Measurements from ENCODE around the gene ZNF628. TPM values are rescaled to one million over a fixed set of nuclear protein-coding genes. Genes with fewer than 3 reads are reported as not detected.
"Not testable (repeated sequence)": the region's sequence is repeated elsewhere in the genome, so short reads cannot be mapped to it uniquely, and the experiment has no call there.

The ZNF628 gene
- polyA plus RNA-seq (2014; cell fraction: cytosol; rRNA removed): 0.89 and 0.93 TPM in 2 replicates
- polyA plus RNA-seq (2014; cell fraction: nucleus; rRNA removed): 0.79 and 1.1 TPM in 2 replicates

DNA sequence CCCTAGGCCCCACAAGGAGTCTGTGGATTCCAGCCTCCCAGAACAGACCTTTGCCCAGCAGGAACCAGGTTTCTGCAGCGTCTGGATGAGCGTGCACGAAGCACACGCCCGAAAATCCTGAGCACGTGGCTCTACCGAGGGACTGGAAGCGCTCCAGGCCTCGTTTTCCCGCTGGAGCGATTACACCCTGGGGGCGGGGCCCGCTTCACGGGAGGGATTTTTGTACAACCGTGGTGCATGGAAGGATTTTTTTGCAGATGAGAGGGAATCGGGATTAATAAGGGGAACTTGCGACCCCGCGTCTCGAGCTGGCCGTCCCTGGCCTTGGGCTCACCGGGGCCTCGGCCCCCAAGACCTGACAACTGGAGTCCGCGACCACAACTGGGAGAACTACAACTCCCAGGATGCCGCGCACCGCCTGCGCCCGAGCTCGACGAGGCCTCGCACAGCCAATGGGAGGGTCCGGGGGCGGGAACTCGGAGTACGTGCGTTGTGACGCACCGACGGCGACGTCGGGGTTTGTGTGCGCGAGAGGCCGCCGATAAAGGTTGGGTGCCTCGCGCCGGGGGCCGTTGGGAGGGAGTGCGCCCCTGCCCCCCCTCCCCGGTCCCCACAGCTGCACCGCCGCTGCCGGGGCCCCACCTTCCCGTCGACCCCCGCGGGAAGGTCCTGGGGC lies at the start of gene ZNF628:
TSS of gene ZNF628 (plus strand) at position 518 of the 676 bp plus-strand sequence. CDS start 3,294 bp downstream, outside the sequence.
- peak; percentile 92 for DNase-seq (ENCODE audit: low spot score)

DNA sequence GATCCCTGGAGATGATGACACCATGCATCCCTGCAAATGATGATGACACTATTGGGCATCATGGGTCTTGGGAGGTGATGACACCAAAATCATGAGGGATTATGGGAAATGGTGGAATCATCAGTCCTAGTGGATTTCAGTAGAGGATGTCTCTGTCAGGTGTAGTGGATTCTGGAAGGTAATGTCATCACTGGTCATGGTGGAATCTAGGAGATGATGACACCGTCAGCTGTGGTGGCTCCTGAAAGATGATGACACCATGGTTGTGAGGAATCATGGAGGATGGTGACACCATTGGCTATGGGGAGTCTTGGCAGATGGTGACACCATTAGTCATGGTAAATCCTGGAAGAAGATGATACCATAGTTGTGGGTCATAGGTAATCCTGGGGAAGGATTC lies 45.2 kb upstream of the ZNF628 start:
- DNase-seq (ENCODE audit: low spot score): no peak

DNA sequence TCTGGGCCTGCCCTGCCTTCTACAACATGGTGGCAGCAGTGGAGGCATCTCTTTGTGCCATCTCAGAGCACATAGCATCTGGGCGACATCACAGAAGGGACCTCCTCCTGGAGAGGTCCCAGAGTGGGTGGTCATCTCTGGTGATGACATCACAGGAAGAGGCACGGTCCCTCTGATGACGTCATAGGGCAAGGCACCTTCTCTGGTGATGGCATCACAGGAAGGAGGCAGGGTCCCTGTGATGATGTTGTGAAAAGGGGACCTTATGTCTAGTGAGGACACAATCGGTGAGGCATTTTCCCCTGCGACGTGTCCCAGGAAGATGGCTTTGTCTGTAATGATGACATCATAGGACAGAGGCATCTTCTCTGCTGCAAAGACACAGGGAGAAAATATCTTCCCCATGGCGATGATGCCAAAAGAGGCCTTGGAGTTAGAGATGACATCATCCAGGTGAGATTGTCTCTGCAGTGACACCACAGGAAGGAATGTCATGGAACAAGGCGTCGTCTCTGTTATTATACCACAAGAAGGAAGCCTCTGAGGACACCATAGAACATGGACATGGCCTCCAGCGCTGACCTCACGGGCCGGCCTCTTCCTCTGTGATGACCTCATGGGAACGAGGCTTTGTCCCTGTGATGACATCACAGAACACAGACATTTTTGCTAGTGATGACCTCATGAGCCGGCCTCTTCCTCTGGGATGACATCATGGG lies 44.0 kb upstream of the ZNF628 start:
- DNase-seq (ENCODE audit: low spot score): no peak

DNA sequence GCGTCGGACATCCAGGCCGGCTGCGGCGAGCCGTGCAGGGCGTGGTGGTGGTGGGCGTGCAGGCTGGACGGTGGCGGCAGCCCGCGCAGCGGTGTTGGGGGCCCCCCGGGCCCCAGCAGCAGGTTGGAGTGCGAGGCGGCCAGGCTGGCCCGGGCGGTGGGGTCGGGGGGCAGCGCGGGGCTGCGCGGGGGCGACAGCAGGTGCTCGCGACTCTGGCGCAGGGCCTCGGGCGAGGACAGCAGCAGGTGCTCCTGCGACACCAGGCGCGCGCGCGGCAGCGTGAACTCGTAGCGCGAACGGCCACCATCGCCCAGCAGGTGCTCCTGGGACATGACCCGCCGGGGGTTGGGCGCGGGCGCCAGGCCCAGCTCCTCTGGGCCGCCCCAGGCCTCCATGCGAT lies 43.1 kb upstream of the ZNF628 start:
- no peak for DNase-seq (ENCODE audit: low spot score)

DNA sequence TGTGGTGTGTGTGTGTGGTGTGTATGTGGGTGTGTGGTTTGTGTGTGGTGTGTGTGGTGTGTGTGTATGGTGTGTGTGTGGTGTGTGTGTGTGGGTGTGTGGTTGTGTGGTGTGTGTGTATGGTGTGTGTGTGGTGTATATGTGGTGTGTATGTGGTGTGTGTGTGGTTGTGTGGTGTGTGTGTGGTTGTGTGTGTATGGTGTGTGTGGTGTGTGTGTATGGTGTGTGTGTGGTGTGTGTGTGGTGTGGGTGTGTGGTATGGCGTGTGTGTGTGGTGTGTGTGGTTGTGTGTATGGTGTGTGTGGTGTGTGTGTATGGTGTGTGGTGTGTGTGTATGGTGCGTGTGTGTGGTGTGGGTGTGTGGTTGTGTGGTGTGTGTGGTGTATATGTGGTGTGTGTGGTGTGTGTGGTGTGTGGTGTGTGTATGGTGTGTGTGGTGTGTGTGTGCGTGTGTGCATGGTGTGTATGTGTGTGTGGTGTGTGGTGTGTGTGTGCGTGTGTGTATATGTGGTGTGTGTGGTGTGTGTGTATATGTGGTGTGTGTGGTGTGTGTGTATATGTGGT lies 42.0 kb upstream of the ZNF628 start:
- no peak for DNase-seq (ENCODE audit: low spot score)

DNA sequence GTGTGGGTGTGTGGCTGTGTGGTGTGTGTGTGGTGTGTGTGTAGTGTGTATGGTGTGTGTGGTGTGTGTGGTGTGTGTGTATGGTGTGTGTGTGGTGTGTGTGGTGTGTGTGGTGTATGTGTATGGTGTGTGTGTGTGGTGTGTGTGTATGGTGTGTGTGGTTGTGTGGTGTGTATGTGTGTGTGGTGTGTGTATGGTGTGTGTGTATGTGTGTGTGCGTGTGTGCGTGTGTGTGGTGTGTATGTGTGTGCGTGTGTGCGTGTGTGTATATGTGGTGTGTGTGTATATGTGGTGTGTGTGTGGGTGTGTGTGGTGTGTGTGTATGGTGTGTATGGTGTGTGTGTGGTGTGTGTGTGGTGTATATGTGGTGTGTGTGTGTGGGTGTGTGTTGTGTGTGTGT lies 41.4 kb upstream of the ZNF628 start:
- no peak for DNase-seq (ENCODE audit: low spot score)

GRCh38 chr19:55436847-55437246 lies 39.6 kb upstream of the ZNF628 start:
- no peak for DNase-seq (ENCODE audit: low spot score)

DNA sequence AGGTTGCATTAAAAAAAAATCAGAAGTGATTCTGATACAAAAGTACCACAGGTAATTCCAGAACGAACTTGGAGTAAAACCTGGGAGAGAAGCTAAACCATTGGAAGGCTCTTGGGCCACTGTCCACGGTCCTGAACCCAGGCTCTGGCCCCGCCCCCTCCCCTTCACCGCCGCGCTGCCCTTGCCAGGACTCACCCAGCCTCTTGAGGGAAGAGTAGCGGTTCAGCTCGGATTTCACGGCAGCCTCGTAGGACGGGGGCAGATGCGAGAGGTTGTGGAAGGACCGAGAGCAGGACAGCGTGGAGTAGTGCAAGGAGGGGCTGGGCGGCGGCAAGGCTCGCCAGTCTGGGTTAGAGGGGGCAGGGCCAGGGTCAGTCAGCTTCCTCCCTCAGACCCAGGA lies 39.0 kb upstream of the ZNF628 start:
- DNase-seq (ENCODE audit: low spot score): peak; percentile 29

DNA sequence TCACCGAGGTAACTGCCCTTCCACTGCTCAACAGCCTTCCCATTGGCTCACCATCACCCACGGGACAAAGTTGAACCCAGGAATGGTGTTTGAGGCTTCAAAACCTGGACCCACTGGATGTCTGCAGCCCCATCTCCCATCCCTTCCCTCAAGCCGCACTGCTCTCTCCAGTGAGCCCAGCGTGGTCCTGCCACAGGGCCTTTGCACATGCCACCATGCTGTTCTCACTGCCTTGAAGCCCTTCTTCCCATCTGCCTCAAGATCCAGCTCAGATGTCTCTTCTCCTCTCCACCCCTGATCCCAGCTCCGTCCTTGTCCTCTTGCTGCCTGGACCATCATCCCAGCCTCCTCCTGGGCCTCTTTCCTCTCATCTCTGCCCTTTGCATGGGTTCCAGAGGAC lies 37.4 kb upstream of the ZNF628 start:
- no peak for DNase-seq (ENCODE audit: low spot score)

GRCh38 chr19:55440411-55441105 lies 35.9 kb upstream of the ZNF628 start:
- no peak for DNase-seq (ENCODE audit: low spot score)

DNA sequence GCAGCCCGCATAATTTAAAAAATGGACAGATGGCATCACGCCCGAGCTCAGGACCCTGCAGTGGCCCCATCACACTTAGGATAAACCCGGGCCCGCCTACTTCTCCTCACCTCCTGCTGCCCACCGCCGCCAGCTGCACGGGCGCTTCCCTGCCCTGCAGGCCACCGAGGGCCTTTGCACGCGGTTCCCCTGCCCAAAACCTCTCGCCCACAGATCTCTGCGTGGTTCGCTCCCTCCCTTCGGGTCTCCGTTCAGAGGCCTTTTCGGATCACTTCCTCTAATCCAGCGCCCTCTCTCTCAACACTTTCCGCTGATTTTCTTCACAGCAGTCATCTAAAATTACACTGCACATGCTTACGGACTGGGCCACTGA lies 35.1 kb upstream of the ZNF628 start:
- no peak for DNase-seq (ENCODE audit: low spot score)

- no peak for DNase-seq (ENCODE audit: low spot score)
Observed at GRCh38 chr19:55441692-55442321, 34.6 kb upstream of the ZNF628 start.

DNA sequence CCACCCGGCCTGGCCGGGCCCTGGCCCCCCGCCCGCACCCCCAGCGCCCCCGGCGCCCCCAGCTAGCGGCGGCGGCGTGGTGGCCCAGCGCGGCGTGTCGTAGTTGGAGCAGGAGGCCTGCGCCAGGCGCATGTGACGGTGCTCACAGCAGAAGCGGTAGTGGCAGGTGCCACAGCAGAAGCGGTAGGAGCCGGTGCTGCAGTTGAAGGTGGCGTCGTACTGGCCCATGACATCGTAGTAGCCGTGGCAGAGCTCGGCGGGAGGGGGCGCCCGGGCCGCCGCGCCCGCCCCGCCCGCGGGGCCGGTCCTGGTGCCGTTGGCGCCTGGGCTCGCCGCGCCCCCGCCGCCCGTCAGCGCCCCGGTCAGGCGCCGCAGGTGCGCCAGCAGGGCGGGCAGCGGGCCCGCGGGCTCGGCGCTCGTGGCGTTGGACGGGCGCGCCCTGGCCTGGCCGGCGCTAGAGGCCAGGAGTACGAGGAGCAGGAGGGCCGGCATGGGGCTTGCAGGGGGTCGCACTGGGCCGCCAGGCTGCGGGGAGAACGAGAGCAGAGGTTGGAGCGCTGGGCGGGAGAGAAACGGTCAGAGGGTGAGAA lies 34.0 kb upstream of the ZNF628 start:
- no peak for DNase-seq (ENCODE audit: low spot score)

- no peak for DNase-seq (ENCODE audit: low spot score)
Observed at GRCh38 chr19:55443045-55443823, 33.2 kb upstream of the ZNF628 start, which contains the start of gene SHISA7. TSS of gene SHISA7 (minus strand) at chr19:55443300. CDS start at chr19:55442863, 437 bp downstream.

DNA sequence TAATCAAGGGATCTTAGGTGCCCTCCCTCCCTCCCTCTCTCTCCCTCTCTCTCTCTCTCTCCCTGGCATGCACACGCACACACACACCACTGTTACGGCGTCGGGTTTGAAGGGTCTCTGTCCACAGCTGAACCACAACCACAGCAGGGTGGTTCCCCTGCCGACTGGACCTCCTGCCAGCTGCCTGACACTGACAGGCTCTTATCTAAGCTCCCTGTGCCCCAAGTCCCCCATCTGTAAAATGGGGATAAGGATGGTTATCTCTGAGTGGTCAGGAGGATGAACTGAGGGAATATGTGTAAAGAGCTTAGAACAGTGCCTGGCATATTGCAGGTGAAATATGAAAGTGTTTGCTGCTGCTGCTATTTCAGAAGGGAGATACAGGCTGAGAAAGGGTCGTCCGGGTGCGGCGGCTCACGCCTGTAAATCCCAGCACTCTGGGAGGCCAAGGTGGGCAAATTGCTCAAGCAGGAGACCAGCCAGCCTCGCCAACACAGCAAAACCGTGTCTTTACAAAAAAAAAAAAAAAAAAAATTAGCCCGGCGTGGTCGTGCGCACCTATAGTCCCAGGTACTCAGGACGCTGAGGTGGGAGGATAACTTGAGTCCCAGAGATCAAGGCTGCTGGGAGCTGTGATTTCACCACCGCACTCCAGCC lies 32.5 kb upstream of the ZNF628 start:
- no peak for DNase-seq (ENCODE audit: low spot score)

DNA sequence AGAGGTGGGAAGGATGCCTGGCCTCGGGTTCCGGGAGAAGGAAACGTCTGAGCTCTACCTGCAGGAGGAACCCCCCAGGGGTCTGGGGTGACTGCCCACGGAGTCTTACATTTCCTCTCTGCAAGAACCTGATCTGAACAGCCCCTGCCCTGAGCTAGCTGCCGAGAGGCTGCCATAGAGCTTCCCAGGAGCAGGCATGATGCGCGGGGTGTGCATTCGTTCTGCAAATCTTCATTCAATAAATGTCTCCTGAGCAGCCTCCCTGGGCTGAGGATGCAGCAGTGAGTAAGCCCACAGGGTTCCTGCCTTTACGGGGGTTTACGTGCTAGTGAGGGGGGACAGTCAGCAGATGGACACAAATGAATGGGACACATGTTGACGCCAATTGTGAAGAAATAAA lies 31.8 kb upstream of the ZNF628 start:
- DNase-seq (ENCODE audit: low spot score): no peak

- no peak for DNase-seq (ENCODE audit: low spot score)
Observed at GRCh38 chr19:55446060-55446459, 30.4 kb upstream of the ZNF628 start.

GRCh38 chr19:55447421-55448174 lies 28.8 kb upstream of the ZNF628 start:
- peak; percentile 51 for DNase-seq (ENCODE audit: low spot score)

DNA sequence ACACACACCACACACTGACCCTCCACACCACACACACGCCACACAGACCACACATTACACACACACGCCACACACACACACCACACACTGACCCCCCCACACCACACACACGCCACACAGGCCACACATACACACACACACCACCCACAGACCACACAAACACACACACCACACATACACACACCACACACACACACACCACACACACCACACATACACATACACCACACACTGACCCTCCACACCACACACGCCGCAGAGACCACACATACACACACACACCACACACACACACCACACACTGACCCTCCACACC lies 28.3 kb upstream of the ZNF628 start:
- DNase-seq (ENCODE audit: low spot score): not testable (repeated sequence)
